HL-60 (cell line): ENCODE results near the gene CAMKK1.

Experiments
- CTCF ChIP-seq: IDR thresholded peaks from one replicate; pipeline ENCODE4 v1.5.1; 2011; ENCODE audit warnings: low read length, control low read depth, inconsistent platforms; ENCODE audit not compliant: insufficient read depth
- REST ChIP-seq: IDR thresholded peaks from 2 replicates; pipeline ENCODE4 v1.6.1; 2012; ENCODE audit warnings: low read depth; ENCODE audit not compliant: insufficient replicate concordance
- SPI1 ChIP-seq: IDR thresholded peaks from 2 replicates; pipeline ENCODE4 v1.6.1; 2012; ENCODE audit warnings: low read depth, mild to moderate bottlenecking, borderline replicate concordance

- TF ChIP-seq CTCF (no peak), SPI1 (no peak), REST (no peak)
Observed at GRCh38 chr17:3896108-3896967, 3.5 kb upstream of the CAMKK1 start.
